SK-N-SH treated with all-trans-retinoic acid at 6 μM for 48 hours (cell line): Measurements from ENCODE around the gene CGREF1.

ENCODE experiments used
- ATAC-seq: fragments of 200-7000 bp; cut with Tn5 transposase; 3 replicates; pipeline ENCODE4 v1.9.1; 2020; ENCODE audit warnings: mild to moderate bottlenecking, moderate library complexity
- ARNTL ChIP-seq: fragments of 450-650 bp; formaldehyde crosslinking; IDR thresholded peaks from 2 replicates; pipeline ENCODE4 v1.5.0; 2020; ENCODE audit warnings: low read depth, mild to moderate bottlenecking, moderate library complexity, borderline replicate concordance
- BACH2 ChIP-seq: fragments of 250-450 bp; sonication (Bioruptor Pico); IDR thresholded peaks from 2 replicates; pipeline ENCODE4 v1.9.0; 2021; ENCODE audit warnings: mild to moderate bottlenecking, borderline replicate concordance
- CREB5 ChIP-seq: fragments of 250-450 bp; sonication (Bioruptor Pico); IDR thresholded peaks from 2 replicates; pipeline ENCODE4 v1.5.1; 2020; ENCODE audit warnings: low read depth, mild to moderate bottlenecking, moderate library complexity
- CSDC2 ChIP-seq: fragments of 250-450 bp; sonication (Bioruptor Pico); IDR thresholded peaks from 2 replicates; pipeline ENCODE4 v1.5.0; 2020; ENCODE audit warnings: mild to moderate bottlenecking, moderate library complexity
- CSRNP3 ChIP-seq: fragments of 250-450 bp; sonication (Bioruptor Pico); IDR thresholded peaks from 2 replicates; pipeline ENCODE4 v1.5.1; 2021; ENCODE audit warnings: mild to moderate bottlenecking, moderate library complexity
- ESRRG ChIP-seq: fragments of 250-450 bp; sonication (Bioruptor Pico); IDR thresholded peaks from 2 replicates; pipeline ENCODE4 v1.6.1; 2021; ENCODE audit warnings: mild to moderate bottlenecking
- GLIS3 ChIP-seq: fragments of 250-450 bp; sonication (Bioruptor Pico); IDR thresholded peaks from 2 replicates; pipeline ENCODE4 v1.5.0; 2020; ENCODE audit warnings: mild to moderate bottlenecking, moderate library complexity
- ISL1 ChIP-seq: fragments of 250-450 bp; sonication (Bioruptor Pico); IDR thresholded peaks from 2 replicates; pipeline ENCODE4 v2.1.2; 2022; ENCODE audit warnings: mild to moderate bottlenecking, moderate library complexity
- OSR1 ChIP-seq: fragments of 250-450 bp; sonication (Bioruptor Pico); IDR thresholded peaks from 2 replicates; pipeline ENCODE4 v1.8.0; 2022; ENCODE audit warnings: moderate library complexity, mild to moderate bottlenecking, inconsistent platforms
- PATZ1 ChIP-seq: fragments of 250-450 bp; sonication (Bioruptor Pico); IDR thresholded peaks from 2 replicates; pipeline ENCODE4 v1.8.0; 2020; ENCODE audit warnings: mild to moderate bottlenecking, moderate library complexity, borderline replicate concordance
- POU6F1 ChIP-seq: fragments of 250-450 bp; sonication (Bioruptor Pico); IDR thresholded peaks from 2 replicates; pipeline ENCODE4 v1.8.0; 2021; ENCODE audit warnings: low read depth, mild to moderate bottlenecking, moderate library complexity, borderline replicate concordance
- PPARA ChIP-seq: fragments of 250-450 bp; sonication (Bioruptor Pico); IDR thresholded peaks from 2 replicates; pipeline ENCODE4 v1.5.0; 2020; ENCODE audit warnings: mild to moderate bottlenecking, borderline replicate concordance
- RARB ChIP-seq: fragments of 250-450 bp; sonication (Bioruptor Pico); IDR thresholded peaks from 2 replicates; pipeline ENCODE4 v1.8.0; 2021; ENCODE audit warnings: mild to moderate bottlenecking, moderate library complexity
- SNAI2 ChIP-seq: fragments of 250-450 bp; sonication (Bioruptor Pico); IDR thresholded peaks from 2 replicates; pipeline ENCODE4 v1.5.0; 2020; ENCODE audit warnings: mild to moderate bottlenecking, moderate library complexity
- TCF4 ChIP-seq: fragments of 250-450 bp; sonication (Bioruptor Pico); IDR thresholded peaks from 2 replicates; pipeline ENCODE4 v1.8.0; 2021; ENCODE audit warnings: mild to moderate bottlenecking, moderate library complexity, borderline replicate concordance
- TOX ChIP-seq: fragments of 250-450 bp; sonication (Bioruptor Pico); IDR thresholded peaks from 2 replicates; pipeline ENCODE4 v1.8.0; 2021; ENCODE audit warnings: mild to moderate bottlenecking, moderate library complexity, borderline replicate concordance
- TSHZ2 ChIP-seq: fragments of 250-450 bp; sonication (Bioruptor Pico); IDR thresholded peaks from 2 replicates; pipeline ENCODE4 v1.5.0; 2020; ENCODE audit warnings: mild to moderate bottlenecking, moderate library complexity
- ZC3H10 ChIP-seq: fragments of 250-450 bp; sonication (Bioruptor Pico); IDR thresholded peaks from 2 replicates; pipeline ENCODE4 v1.5.1; 2021; ENCODE audit warnings: mild to moderate bottlenecking, moderate library complexity
- ZFP3 ChIP-seq: fragments of 250-450 bp; sonication (Bioruptor Pico); IDR thresholded peaks from 2 replicates; pipeline ENCODE4 v1.5.0; 2020; ENCODE audit warnings: mild to moderate bottlenecking, moderate library complexity
- ZFP30 ChIP-seq: fragments of 450-650 bp; formaldehyde crosslinking; IDR thresholded peaks from 2 replicates; pipeline ENCODE4 v1.5.0; 2022; ENCODE audit warnings: mild to moderate bottlenecking, moderate library complexity
- ZNF565 ChIP-seq: fragments of 450-650 bp; formaldehyde crosslinking; conservative IDR thresholded peaks from 2 replicates; pipeline ENCODE4 v1.5.0; 2020; ENCODE audit warnings: low read depth, mild to moderate bottlenecking, moderate library complexity
- ZNF70 ChIP-seq: fragments of 450-650 bp; formaldehyde crosslinking; IDR thresholded peaks from 2 replicates; pipeline ENCODE4 v1.5.0; 2020; ENCODE audit warnings: mild to moderate bottlenecking, moderate library complexity
- ZNF8 ChIP-seq: fragments of 450-650 bp; formaldehyde crosslinking; IDR thresholded peaks from 2 replicates; pipeline ENCODE4 v1.5.0; 2020; ENCODE audit warnings: mild to moderate bottlenecking, moderate library complexity

CGREF1 gene

GRCh38 chr2:27109083-27109482 lies 9.8 kb downstream of the CGREF1 start (continued):
- TF ChIP-seq CREB5 (CRISPR knock-in tag) (no peak), ZFP3 (no peak)

GRCh38 chr2:27108221-27108620 lies 10.7 kb downstream of the CGREF1 start:
- no peak for TF ChIP-seq ZNF565 (CRISPR knock-in tag)
- TF ChIP-seq TCF4 (CRISPR knock-in tag), result no peak
- TF ChIP-seq TOX (CRISPR knock-in tag), result no peak
- TF ChIP-seq PPARA, result no peak
- TF ChIP-seq ESRRG, result no peak
- no peak for TF ChIP-seq ZC3H10 (CRISPR knock-in tag)
- no peak for TF ChIP-seq OSR1 (CRISPR knock-in tag)
- no peak for TF ChIP-seq RARB (CRISPR knock-in tag)
- no peak for TF ChIP-seq GLIS3 (CRISPR knock-in tag)
- no peak for TF ChIP-seq BACH2 (CRISPR knock-in tag)
- TF ChIP-seq ZNF70 (CRISPR knock-in tag), result no peak
- TF ChIP-seq ISL1 (CRISPR knock-in tag), result no peak
- no peak for TF ChIP-seq CSRNP3 (CRISPR knock-in tag)
- TF ChIP-seq CSDC2, result no peak
- TF ChIP-seq SNAI2 (CRISPR knock-in tag), result no peak
- TF ChIP-seq POU6F1 (CRISPR knock-in tag), result no peak
- ATAC-seq, result no peak

GRCh38 chr2:27105981-27106380 lies 12.9 kb downstream of the CGREF1 start:
- TF ChIP-seq RARB (CRISPR knock-in tag) (no peak), ZNF8 (CRISPR knock-in tag) (no peak), BACH2 (CRISPR knock-in tag) (no peak), TSHZ2 (CRISPR knock-in tag) (no peak), ZNF565 (CRISPR knock-in tag) (no peak), TCF4 (CRISPR knock-in tag) (no peak), ISL1 (CRISPR knock-in tag) (no peak), ESRRG (no peak), SNAI2 (CRISPR knock-in tag) (no peak), ARNTL (CRISPR knock-in tag) (no peak), TOX (CRISPR knock-in tag) (no peak), PATZ1 (CRISPR knock-in tag) (no peak), CREB5 (CRISPR knock-in tag) (no peak), ZFP3 (no peak), ZFP30 (CRISPR knock-in tag) (no peak)
- TF ChIP-seq, all 23 proteins: peak for 0
- no peak for ATAC-seq
